HG03439 (cell line): ENCODE results near the gene GPAT2.
"Not testable (repeated sequence)": the region's sequence is repeated elsewhere in the genome, so short reads cannot be mapped to it uniquely, and the experiment has no call there.

Experiments used
- ATAC-seq: cut with Tn5 transposase; IDR thresholded peaks from one replicate; pipeline ENCODE4 v1.9.1; 2021; ENCODE audit warnings: mild to moderate bottlenecking, moderate library complexity; ENCODE audit not compliant: unreplicated experiment

The GPAT2 gene, protein sequence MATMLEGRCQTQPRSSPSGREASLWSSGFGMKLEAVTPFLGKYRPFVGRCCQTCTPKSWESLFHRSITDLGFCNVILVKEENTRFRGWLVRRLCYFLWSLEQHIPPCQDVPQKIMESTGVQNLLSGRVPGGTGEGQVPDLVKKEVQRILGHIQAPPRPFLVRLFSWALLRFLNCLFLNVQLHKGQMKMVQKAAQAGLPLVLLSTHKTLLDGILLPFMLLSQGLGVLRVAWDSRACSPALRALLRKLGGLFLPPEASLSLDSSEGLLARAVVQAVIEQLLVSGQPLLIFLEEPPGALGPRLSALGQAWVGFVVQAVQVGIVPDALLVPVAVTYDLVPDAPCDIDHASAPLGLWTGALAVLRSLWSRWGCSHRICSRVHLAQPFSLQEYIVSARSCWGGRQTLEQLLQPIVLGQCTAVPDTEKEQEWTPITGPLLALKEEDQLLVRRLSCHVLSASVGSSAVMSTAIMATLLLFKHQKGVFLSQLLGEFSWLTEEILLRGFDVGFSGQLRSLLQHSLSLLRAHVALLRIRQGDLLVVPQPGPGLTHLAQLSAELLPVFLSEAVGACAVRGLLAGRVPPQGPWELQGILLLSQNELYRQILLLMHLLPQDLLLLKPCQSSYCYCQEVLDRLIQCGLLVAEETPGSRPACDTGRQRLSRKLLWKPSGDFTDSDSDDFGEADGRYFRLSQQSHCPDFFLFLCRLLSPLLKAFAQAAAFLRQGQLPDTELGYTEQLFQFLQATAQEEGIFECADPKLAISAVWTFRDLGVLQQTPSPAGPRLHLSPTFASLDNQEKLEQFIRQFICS

DNA sequence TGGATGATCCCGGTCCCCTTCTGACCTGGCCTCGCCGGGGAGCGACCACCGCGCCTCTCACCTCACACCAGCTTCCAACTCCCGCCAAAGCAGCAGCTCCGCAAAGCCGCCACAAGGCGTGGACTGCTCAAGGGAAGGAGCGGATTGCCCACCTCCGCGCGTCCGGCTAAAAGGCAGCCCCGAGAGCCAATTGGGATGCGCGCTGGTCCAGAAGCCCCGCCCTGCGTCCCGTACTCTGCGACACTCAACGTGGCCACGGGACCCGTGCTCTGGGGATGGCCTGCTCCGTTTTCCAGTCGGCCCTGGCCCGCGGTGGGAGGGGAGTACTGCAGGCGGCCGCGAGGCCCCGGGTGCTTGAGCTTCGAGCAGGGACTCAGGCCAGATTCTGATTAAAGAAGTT, at the start of gene GPAT2:
GPAT2 (minus strand) TSS at position 125 of the 400 bp plus-strand sequence. CDS start 2,557 bp downstream, outside the sequence.
- ATAC-seq, result not testable (repeated sequence)

DNA sequence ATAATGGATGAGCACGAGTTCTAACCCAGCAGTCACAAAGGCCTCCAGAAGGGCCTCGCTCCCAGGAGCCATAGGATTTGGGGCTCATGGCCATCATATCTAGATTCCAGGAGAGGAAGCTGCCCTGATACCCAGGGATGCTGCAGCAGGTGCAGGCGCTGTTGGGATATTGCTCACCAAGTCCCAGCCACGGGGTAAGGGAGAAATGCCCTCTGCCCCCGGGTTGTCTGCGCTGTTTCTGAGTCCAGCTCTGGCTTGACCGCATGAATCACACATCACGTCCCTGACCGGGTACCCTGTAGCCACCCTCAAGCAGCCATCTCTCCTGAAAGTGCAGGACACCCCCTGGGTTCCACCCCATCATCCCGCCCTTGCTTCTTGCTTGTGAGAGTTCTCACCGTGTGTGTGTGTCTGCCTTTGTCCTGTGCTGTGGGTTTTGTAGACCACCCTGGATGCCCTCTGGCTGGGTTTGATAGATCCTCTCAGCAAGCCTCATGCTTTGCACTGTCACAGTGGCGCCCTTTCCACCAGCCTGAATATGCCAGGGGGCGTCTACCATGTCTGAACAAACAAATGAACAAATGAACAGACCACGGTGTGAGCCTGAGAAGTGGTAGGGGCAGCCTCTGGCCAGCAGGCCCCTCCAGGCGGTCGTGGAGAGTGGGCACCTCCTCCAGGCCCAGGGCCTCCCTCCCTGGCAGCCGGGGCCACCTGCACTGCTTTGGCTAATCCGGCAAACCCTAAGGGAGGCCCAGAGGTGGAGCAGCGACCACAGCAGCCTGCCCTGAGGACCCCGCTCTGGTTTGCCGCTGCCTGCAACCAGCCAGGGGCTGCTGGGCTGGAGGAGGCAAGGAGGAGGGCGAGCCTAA, 49.5 kb upstream of the GPAT2 start:
- ATAC-seq, result no peak

DNA sequence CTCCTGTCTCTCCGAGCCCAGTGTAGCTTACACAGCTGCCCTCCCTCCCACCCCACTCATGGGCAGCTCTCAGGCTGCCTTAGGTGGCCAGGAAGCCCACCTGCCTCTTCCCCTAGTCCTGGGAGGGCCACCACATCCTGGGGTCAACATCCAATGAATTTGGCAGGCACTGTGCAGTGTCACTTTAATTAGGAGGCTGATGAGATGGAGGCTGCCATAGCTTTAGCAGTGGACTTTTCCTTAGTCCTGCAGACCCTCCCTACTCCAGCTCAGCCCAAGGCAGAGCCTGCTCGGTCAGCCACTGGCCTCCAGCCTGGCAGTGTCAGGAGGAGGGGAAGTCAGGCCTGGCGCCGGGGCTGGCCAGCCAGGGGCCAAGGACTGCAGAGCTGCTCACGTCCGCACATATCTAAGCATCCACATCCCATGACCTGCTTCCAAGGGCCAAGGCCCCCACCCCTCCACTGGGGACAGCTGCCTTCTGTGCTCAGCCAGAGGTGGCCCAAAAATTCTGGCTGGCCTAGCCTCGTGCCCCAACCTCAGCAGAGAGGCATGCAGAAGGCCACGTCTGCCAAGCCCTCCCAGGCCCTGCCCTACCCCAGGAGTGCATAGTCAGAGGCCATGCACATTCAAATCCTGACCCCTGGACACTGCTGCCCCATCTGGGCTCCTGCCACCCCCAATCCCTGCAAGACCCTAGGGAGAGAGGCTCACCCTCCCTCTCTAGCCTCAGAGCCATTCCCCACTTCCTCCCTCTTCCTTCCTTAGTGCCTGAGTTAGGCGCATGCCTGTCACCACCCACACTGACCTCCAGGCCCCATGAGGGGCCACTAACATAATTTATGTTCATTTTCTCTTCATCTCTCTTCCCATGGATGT, 48.6 kb upstream of the GPAT2 start:
- ATAC-seq, result no peak

DNA sequence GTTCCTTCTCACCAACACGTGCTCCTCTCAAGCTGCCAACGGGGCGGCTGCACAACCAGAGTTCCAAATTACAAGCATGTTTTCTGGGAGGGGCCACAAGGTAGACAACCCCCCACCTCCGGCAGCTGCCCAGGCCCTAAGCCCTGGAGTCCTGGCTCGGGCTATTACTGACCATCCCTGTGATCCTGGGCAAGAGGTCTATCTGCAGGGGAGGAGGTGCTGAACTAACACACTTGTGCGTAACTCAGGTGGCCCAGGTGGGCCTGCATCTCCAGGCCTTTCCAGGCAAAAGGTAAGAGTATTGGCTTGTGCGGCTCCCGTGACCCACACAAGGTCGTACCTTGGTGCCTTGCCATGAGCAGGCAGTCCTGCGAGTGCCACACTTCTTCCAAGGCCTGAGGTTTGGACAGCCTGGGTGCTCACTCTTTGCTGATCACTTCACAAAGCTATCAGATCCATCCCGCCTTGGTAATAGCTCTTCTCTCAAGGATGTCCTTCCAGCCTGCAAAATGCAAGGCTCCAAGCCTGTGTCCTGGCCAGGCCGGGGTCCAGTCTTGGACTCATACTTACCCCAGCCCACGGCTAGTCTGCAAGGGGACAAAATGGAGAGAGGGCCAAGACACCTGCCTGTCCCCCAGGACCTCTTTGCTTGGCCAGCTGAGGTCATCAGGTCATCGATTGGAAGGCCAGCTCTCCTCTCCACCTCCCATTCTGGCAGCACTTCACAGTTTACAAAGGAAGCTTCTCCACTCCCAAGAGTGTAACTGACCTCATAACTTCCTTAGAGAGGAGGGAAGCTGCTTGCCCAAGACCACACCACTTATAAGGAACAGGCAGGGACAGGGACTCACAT, 47.7 kb upstream of the GPAT2 start:
- ATAC-seq, result no peak

DNA sequence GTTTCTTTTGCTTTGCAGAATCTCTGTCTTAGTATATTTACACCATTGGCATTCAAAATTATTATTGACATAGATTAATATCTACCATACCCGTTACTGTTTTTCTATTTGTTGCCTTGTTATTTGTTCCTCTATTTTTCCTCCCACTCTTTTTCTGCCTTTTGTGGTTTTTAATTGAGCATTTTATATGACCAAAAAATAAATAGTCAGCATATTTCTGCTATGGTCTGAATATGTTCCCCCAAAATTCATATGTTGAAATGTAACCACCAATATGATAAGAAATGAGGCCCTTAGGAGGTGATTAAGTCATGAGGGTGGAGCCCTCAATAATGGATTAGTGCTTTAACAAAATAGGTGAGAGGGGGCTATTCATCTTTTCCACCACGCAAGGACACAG, 46.3 kb upstream of the GPAT2 start:
- ATAC-seq, result no peak

DNA sequence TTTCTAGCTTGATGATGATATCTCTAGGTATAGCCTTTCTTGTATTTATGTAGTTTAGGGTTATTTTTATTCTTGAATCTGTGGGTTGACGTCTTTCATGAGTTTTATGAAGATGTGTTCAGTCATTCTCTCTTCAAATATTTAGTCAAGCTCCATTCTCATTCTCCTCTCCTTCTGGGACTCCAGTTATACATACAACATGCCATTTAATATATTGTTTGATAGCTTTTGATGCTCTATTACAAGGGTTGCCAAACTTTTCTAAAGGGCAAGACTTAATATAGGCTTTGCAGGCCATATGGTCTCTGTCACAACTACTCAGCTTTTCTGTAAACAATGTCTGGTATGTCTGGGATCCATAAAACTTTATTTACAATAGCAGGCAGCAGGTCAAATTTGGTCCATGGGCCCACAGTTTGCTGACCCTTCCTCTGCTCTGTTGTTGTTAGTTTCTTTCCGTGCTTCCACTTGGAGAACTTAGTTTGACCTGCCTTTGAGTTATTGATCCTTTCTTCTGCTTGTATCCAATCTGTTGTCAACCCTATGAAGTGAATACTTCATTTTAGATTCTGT, 40.6 kb upstream of the GPAT2 start:
- ATAC-seq, result no peak

DNA sequence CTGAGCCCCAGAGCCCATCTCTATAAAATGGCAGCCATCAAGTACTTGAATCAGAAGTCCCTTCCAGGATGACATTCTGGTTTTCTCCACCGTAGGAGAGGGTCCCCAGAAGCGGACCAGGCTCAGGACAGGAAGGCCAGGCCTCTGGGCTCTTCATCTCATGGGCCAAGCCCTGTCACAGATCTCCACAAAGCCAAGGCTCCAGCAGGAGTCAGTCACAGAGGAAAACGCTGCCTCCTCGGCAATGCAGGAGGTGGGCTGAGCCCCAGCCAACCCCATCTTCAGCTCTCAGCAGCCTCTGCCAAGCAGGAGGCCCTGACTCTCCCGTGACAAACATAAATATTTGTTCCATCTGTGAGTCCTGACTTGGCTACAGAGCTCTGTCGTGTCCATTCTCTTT, 39.4 kb upstream of the GPAT2 start:
- ATAC-seq, result no peak

DNA sequence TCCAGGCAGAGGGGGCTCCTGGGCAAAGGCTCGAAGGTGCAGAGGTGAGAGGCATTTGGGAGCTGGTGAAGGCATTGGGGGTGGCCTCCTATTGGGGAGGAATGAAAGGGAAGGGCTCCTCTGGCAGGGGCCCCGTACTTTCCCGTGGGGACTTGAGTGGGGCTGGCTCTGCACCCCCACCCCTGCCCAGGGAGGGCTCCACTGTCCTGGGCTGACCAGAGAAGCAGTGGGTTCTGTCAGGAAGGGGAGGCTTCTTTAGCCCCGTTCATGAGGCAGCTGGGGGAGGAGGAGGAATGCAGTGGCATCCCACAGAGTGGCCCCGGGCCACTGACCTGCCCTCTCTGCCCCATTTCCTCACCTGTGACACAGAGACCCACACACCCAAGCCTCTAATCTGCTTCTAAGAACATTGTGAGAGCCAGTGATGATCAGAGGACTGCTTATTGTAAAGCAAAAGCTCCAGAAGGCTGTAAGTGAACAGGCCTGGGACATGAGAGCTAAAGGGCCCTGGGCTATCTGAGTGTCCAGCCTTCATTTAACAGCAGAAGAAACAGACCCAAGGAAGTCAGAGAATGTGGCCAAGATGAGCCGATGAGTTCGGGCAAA, 38.6 kb upstream of the GPAT2 start:
- ATAC-seq, result no peak

DNA sequence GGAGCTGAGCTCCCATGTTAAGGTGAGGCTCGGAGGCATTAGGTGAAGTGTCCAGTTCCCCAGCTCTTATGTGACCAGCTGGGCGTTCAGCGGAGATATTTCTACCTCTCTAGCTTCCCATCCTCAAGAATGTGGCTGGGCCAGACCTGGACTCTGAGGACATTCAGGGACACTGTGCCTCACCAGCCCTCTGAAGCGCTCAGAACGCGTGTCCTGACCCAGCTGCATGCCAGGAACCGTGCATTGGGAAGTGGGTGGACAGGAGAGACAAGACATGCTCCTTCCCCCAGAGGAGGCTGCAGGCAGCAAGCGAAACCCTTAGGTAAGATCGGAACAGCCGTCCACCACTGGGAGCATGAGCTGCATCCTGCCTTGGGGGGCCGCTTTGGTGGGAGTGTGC, 38.0 kb upstream of the GPAT2 start:
- no peak for ATAC-seq

DNA sequence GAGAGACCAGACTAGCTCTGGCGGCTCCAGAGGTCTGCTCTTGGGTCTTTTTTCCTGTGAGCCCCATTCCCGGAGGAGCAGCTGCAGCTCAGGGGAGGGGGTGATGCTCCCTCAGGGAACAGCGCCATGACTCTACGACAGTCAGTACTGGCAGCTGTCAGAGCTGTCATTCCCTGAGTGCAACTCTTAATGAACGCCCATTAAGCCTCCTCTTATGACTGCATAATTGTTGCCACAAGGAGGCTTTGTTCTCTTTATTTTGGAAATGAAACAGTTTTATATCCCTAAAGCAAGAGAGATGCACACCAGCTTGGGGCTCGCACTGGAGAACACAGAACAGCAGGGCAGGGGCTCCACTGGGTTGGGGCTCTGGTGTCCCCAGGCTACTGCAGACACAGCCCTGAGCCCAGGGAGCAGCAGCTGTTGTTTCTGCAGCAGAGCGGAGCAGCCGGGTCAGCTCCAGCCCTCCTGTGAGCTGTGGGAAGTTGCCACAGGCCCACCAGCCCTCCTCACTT, 37.3 kb upstream of the GPAT2 start:
- not testable (repeated sequence) for ATAC-seq

DNA sequence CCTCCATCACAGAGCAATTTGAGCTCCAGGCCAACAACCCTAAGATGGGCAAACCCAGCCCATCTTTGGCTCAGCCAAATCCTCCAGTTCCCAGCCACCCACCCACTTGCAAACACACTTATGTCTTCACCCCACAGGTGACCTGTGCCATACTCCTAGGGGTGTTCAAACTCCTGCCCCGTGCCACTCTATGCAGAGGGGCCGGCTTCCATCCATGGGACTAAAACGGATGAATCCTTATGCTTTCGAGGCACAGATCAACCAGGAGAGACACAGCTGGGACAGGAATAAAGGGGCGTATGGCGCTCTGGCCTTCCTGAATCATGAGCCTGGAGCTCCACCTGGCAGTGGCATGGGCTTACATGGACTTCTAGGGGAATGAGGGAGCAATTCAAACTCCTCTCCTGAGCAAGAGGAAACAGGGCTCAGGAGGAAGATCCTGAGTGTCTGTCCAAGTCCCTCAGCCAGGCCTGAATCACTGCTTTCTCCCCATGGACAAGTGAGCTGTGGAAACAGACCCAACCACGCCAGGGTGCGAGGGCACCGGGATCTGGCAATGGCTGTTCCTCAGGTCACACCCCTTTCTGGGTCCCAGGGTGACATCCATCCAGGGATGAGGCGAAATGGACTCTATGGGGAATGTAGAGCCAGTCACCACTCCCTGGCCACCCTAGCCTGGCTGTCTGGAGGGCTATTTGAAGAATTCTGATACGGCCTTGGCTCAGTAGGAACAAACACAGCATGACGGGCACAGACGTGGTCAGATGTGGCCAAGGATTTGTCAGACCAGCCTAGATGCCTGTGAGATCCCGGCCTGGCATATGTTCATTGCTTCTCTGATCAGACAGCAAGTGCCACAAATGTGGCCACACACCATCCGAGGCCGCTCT, 36.6 kb upstream of the GPAT2 start:
- not testable (repeated sequence) for ATAC-seq

DNA sequence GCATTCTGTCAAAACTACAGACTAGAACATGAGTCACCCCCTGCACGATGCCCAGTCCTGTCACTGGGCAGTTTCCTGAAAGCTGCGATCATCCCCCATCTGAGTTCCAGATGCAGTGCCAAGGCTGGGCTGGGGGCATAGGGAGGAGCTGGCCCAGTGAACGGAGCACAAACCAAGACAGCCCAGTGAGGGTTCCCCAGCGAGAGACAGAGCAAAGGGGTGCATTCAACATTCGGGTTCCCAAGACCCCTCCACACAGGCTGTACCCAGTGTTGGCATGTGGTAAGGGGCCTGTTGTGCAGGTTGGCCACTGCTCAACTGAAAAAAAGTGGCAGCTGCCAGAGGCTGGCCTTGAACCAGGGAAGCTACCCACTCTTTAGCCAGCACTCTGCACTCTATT, 35.6 kb upstream of the GPAT2 start:
- ATAC-seq, result not testable (repeated sequence)

DNA sequence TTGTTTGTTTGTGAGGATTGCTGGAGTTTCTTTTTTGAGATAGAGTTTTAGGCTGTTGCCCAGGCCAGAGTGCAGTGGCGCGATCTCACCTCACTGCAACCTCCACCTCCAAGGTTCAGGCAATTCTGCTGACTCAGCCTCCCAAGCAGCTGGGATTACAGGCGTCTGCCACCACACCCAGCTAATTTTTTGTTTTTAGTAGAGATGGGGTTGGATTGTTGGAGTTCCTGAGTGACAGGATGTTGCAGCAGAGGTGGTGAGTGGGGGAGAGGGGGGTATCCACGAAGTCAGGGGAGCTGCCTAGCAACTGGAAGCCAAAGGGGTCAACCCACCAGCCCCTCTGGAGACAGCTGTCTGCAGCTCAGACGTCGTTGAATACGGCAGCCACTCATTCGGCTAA, 35.2 kb upstream of the GPAT2 start:
- not testable (repeated sequence) for ATAC-seq

DNA sequence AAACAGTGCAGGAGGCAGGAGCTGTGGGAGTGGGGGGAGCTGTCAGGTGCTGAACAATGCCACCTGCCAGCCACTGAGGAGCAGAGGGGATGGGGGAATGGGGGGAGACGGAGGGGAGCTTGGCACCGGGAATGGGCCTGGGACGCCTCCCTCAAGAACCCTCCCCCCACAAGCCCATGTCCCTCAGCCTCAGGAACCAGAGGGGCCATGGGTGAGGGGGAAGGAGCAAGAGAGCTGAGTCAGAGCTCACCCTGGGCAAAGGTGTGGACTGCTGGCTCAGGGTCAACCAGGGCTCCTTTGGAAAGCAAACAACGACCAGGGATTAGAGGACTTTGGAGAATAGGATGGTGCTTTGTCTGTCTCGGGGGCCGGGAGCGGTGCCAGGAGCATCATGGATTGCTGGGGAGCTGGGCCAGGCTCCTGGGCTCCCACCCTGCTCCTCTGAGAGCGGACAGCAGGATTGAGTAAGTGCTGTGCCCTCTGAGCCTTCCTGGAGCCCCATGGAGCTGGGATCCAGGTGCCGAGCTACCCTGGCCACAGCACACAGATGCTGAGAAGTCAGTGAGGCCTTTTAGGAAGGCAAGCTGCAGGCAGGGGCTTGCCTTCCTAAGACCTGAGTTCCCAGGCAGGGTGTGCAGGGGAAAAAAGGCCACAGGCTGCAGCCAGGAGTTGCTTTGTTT, 33.3 kb upstream of the GPAT2 start:
- not testable (repeated sequence) for ATAC-seq

DNA sequence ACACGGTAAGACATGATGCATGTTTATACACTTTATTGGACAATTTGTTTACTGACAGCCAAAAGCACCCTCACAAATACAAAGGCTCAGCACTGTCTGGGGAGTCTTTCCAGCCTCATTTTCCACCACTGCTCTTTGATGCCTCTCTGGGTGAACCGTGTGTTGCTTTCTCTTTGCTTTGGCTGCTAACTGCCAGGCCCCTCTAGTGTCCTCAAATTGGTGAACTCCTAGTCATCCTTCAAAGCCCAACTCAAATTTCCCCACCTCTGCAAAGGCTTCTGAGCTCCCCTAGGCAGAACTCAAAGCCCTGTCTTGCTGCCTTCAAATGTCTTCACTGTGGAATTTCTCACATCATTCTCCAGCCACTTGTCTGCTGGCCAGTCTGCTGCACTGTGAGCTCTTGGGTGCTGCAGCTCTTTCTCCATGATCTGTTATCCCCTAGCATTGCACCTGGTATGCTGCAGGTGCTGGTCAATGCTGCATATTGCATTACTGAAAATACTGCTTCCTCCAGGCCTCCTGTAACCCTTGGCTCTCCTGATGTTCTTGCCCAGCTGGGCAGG, 32.5 kb upstream of the GPAT2 start:
- ATAC-seq, result not testable (repeated sequence)

DNA sequence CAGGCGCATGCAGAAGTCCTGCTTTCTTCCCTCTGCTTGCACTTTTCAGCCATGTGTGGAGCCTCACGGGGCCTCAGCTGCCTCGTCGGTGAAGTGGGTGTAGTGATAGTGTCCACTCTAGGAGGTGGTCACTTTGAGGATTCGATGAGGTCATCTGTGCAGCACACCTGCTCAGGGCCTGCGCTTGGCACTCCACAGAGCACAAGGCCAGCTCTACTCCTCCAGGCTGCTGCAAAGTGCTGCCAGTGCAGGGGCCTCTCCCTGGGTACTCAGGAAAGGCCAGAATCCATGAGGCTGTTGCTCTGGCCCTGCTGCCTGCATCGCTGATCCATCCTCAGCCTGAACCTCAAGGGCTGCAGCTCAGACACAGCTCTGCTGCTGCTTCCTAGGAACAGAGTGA, 31.8 kb upstream of the GPAT2 start:
- ATAC-seq, result not testable (repeated sequence)
